Measurements from ENCODE around the gene SHROOM3. TPM values are rescaled to one million over a fixed set of nuclear protein-coding genes. Genes with fewer than 3 reads are reported as not detected.

The SHROOM3 gene
- total RNA-seq, 1 donor from 2014 or later: 45.1 TPM

GRCh38 chr4:76426272-76426671, 8.8 kb upstream of the SHROOM3 start:
- no peak overlapping the region for H3K4me3 ChIP-seq (ENCODE audit: low read depth, low read length)
- H3K36me3 ChIP-seq (ENCODE audit: control insufficient read depth, insufficient read depth, low read length): no peaks in the 10 kb centered on the region
- DNase-seq (ENCODE audit: low read depth): no peak
- H3K27me3 ChIP-seq (ENCODE audit: control insufficient read depth, insufficient read depth, low read length): no peaks in the 10 kb centered on the region
- peak; percentile 36 for TF ChIP-seq CTCF (IDR thresholded peaks at IDR 0.05; ENCODE audit: insufficient read depth, low read length, poor library complexity, severe bottlenecking)

GRCh38 chr4:76429636-76430035, 5.4 kb upstream of the SHROOM3 start:
- no peak overlapping the region for H3K4me3 ChIP-seq (ENCODE audit: low read depth, low read length)

GRCh38 chr4:76430519-76431388, 4.3 kb upstream of the SHROOM3 start:
- TF ChIP-seq CTCF (IDR thresholded peaks at IDR 0.05; ENCODE audit: insufficient read depth, low read length, poor library complexity, severe bottlenecking): peak; percentile 63
- Histone ChIP-seq H3K36me3 (ENCODE audit: control insufficient read depth, insufficient read depth, low read length) (no peaks in the 10 kb centered on the region), H3K27me3 (ENCODE audit: control insufficient read depth, insufficient read depth, low read length) (no peaks in the 10 kb centered on the region), H3K4me3 (ENCODE audit: low read depth, low read length) (no peak overlapping the region)
- DNase-seq (ENCODE audit: low read depth): no peak

More at GRCh38 chr4:76429636-76430035, 5.4 kb upstream of the SHROOM3 start:
- Histone ChIP-seq H3K27me3 (ENCODE audit: control insufficient read depth, insufficient read depth, low read length) (no peaks in the 10 kb centered on the region), H3K36me3 (ENCODE audit: control insufficient read depth, insufficient read depth, low read length) (no peaks in the 10 kb centered on the region)
- no peak for DNase-seq (ENCODE audit: low read depth)
- TF ChIP-seq CTCF (IDR thresholded peaks at IDR 0.05; ENCODE audit: insufficient read depth, low read length, poor library complexity, severe bottlenecking): no peak

GRCh38 chr4:76435528-76436319, 695 bp downstream of the SHROOM3 start:
- Histone ChIP-seq H3K36me3 (ENCODE audit: control insufficient read depth, insufficient read depth, low read length) (no peaks in the 10 kb centered on the region), H3K4me3 (ENCODE audit: low read depth, low read length) (no peak overlapping the region), H3K27me3 (ENCODE audit: control insufficient read depth, insufficient read depth, low read length) (no peaks in the 10 kb centered on the region)
- TF ChIP-seq CTCF (IDR thresholded peaks at IDR 0.05; ENCODE audit: insufficient read depth, low read length, poor library complexity, severe bottlenecking): no peak
- DNase-seq (ENCODE audit: low read depth): no peak

GRCh38 chr4:76439491-76439890, 4.5 kb downstream of the SHROOM3 start:
- H3K36me3 ChIP-seq (ENCODE audit: control insufficient read depth, insufficient read depth, low read length): no peaks in the 10 kb centered on the region
- no peak overlapping the region for H3K4me3 ChIP-seq (ENCODE audit: low read depth, low read length)
- no peaks in the 10 kb centered on the region for H3K27me3 ChIP-seq (ENCODE audit: control insufficient read depth, insufficient read depth, low read length)
- TF ChIP-seq CTCF (IDR thresholded peaks at IDR 0.05; ENCODE audit: insufficient read depth, low read length, poor library complexity, severe bottlenecking): no peak
- no peak for DNase-seq (ENCODE audit: low read depth)

All from kidney epithelial cell (primary cell).